HG03457 (cell line): ENCODE results near the gene MIEF1.

Experiments used
- ATAC-seq: cut with Tn5 transposase; IDR thresholded peaks from one replicate; pipeline ENCODE4 v1.9.1; 2021; ENCODE audit warnings: moderate number of reproducible peaks; ENCODE audit not compliant: unreplicated experiment

MIEF1 gene

GRCh38 chr22:39470451-39471291, 31.4 kb upstream of the MIEF1 start:
- ATAC-seq: no peak

GRCh38 chr22:39471381-39472141, 30.5 kb upstream of the MIEF1 start:
- ATAC-seq: no peak

GRCh38 chr22:39472570-39473556, 29.2 kb upstream of the MIEF1 start:
- no peak for ATAC-seq

- no peak for ATAC-seq
These were observed 28.2 kb upstream of the MIEF1 start for GRCh38 chr22:39473851-39474250.

GRCh38 chr22:39474351-39475111, 27.6 kb upstream of the MIEF1 start:
- ATAC-seq: no peak

- ATAC-seq: no peak
These were observed 26.8 kb upstream of the MIEF1 start for GRCh38 chr22:39475337-39475736.

- ATAC-seq: no peak
These were observed 26.2 kb upstream of the MIEF1 start for GRCh38 chr22:39475902-39476301.

GRCh38 chr22:39476664-39477063, 25.4 kb upstream of the MIEF1 start:
- no peak for ATAC-seq

- no peak for ATAC-seq
These were observed 24.5 kb upstream of the MIEF1 start for GRCh38 chr22:39477542-39477941.

- no peak for ATAC-seq
These were observed 23.6 kb upstream of the MIEF1 start for GRCh38 chr22:39478441-39478850.

GRCh38 chr22:39479254-39479653, 22.8 kb upstream of the MIEF1 start:
- no peak for ATAC-seq

- no peak for ATAC-seq
These were observed 21.5 kb upstream of the MIEF1 start for GRCh38 chr22:39480557-39480956.

GRCh38 chr22:39481054-39481453, 21.0 kb upstream of the MIEF1 start:
- ATAC-seq: no peak

GRCh38 chr22:39481595-39481994, 20.5 kb upstream of the MIEF1 start:
- ATAC-seq: no peak

- ATAC-seq: no peak
These were observed 19.3 kb upstream of the MIEF1 start for GRCh38 chr22:39482768-39483167.

- no peak for ATAC-seq
These were observed 14.9 kb upstream of the MIEF1 start for GRCh38 chr22:39486951-39487825.

- no peak for ATAC-seq
These were observed 14.1 kb upstream of the MIEF1 start for GRCh38 chr22:39487826-39488520.

GRCh38 chr22:39488563-39489083, 13.5 kb upstream of the MIEF1 start:
- no peak for ATAC-seq
